H1 (cell line): ENCODE measurements around the gene CFAP221. TPM values are rescaled to one million over a fixed set of nuclear protein-coding genes. Genes with fewer than 3 reads are reported as not detected.

Experiments
- CTCF ChIA-PET: fragments of 300-600 bp; sonication (Branson Sonifier 250); formaldehyde crosslinking; loops from one replicate; lab custom pipeline; 2021; ENCODE audit not compliant: partially characterized antibody; lab: Charles Lee
- POLR2A ChIA-PET: fragments of 300-600 bp; sonication (Branson Sonifier 250); formaldehyde crosslinking; loops from one replicate; lab custom pipeline; 2021; ENCODE audit warnings: inconsistent platforms; ENCODE audit not compliant: partially characterized antibody; lab: Charles Lee
- DNase-seq, 2 experiments: peaks; one replicate each; pipeline versions ENCODE4 v3.0.0 to v3.0.0-alpha.2; 2010 to 2022; ENCODE audit warnings: low spot score in 2 of 2, low read depth in 1 of 2, mixed read lengths in 1 of 2
- FAIRE-seq: peaks from 2 replicates; lab custom pipeline; 2011; peaks lifted over from hg19 to GRCh38; lab: Jason Lieb, UNC
- H2AFZ ChIP-seq: 2 replicates; pipeline ENCODE4 v1.8.1; 2012; ENCODE audit warnings: low read length, inconsistent platforms
- H2AK5ac ChIP-seq: 2 replicates; pipeline ENCODE4 v1.6.1; 2013; ENCODE audit warnings: low read depth, low read length
- H2BK120ac ChIP-seq: replicated peaks from 2 replicates; pipeline ENCODE3; 2013; ENCODE audit warnings: low read depth, low read length, inconsistent platforms
- H2BK12ac ChIP-seq: 2 replicates; pipeline ENCODE4 v1.6.1; 2013; ENCODE audit warnings: low read depth, low read length
- H2BK15ac ChIP-seq: 2 replicates; pipeline ENCODE4 v1.6.1; 2013; ENCODE audit warnings: low read length
- H2BK20ac ChIP-seq: 2 replicates; pipeline ENCODE4 v1.6.1; 2013; ENCODE audit warnings: low read length
- H2BK5ac ChIP-seq: 2 replicates; pipeline ENCODE4 v1.6.1; 2013; ENCODE audit warnings: low read depth, low read length
- H3K14ac ChIP-seq: 2 replicates; pipeline ENCODE4 v1.6.1; 2013; ENCODE audit warnings: inconsistent platforms; ENCODE audit not compliant: insufficient read length
- H3K18ac ChIP-seq: 2 replicates; pipeline ENCODE4 v1.6.1; 2013; ENCODE audit warnings: low read length; ENCODE audit errors: extremely low read depth
- H3K23ac ChIP-seq: 2 replicates; pipeline ENCODE4 v1.6.1; 2013; ENCODE audit warnings: inconsistent platforms; ENCODE audit not compliant: insufficient read length
- H3K23me2 ChIP-seq: 2 replicates; pipeline ENCODE4 v1.6.1; 2013; ENCODE audit warnings: low read depth, low read length
- H3K27ac ChIP-seq: 2 replicates; pipeline ENCODE4 v1.6.1; 2011; ENCODE audit warnings: low read depth, low read length, inconsistent platforms
- H3K27me3 ChIP-seq, 4 experiments: replicated peaks in 1 of 4; 1 replicate in 1 of 4; 2 replicates in 3 of 4; pipeline versions ENCODE4 v1.6.1 to v1.8.1; 2011 to 2013; ENCODE audit warnings: low read length in 3 of 4, mild to moderate bottlenecking in 3 of 4, inconsistent platforms in 2 of 4, mixed read lengths in 2 of 4, moderate library complexity in 1 of 4; ENCODE audit not compliant: control insufficient read depth in 3 of 4, insufficient read depth in 3 of 4; ENCODE audit errors: extremely low read depth in 1 of 4
- H3K36me3 ChIP-seq, 4 experiments: 2 replicates each; pipeline versions ENCODE4 v1.6.1 to v1.8.1; 2011 to 2013; ENCODE audit warnings: mild to moderate bottlenecking in 4 of 4, low read length in 3 of 4, moderate library complexity in 2 of 4, control low read depth in 1 of 4, inconsistent platforms in 1 of 4; ENCODE audit not compliant: insufficient read depth in 4 of 4, control insufficient read depth in 2 of 4
- H3K4ac ChIP-seq: replicated peaks from 2 replicates; pipeline ENCODE3; 2013; ENCODE audit warnings: low read length, low read depth, mixed read lengths, inconsistent platforms; ENCODE audit not compliant: insufficient read length
- H3K4me1 ChIP-seq, 4 experiments: replicated peaks in 1 of 4; 1 replicate in 1 of 4; 2 replicates in 3 of 4; pipeline versions ENCODE4 v1.6.1 to v1.8.1; 2011 to 2013; ENCODE audit warnings: low read length in 3 of 4, inconsistent platforms in 2 of 4, mixed read lengths in 1 of 4; ENCODE audit not compliant: insufficient read depth in 4 of 4, control insufficient read depth in 3 of 4
- H3K4me2 ChIP-seq, 2 experiments: 2 replicates each; pipeline versions ENCODE4 v1.6.1 to v1.8.1; 2011 to 2013; ENCODE audit warnings: low read depth in 2 of 2, low read length in 2 of 2, control low read depth in 1 of 2, inconsistent platforms in 1 of 2, mild to moderate bottlenecking in 1 of 2; ENCODE audit not compliant: insufficient read depth in 1 of 2
- H3K4me3 ChIP-seq, 4 experiments: fragments of 200-600, 300-600 bp in 1 of 4; sonication (generic), shearing (Covaris generic), sonication (Bioruptor Twin) in 1 of 4; 2 replicates each; pipeline versions ENCODE4 v1.5.1 to v1.8.1; 2011 to 2016; ENCODE audit warnings: low read length in 4 of 4, low read depth in 3 of 4, control low read depth in 2 of 4, inconsistent platforms in 2 of 4, mild to moderate bottlenecking in 2 of 4, mixed read lengths in 1 of 4, moderate library complexity in 1 of 4; ENCODE audit not compliant: insufficient read depth in 2 of 4; ENCODE audit errors: extremely low read depth in 1 of 4
- H3K56ac ChIP-seq: replicated peaks from 2 replicates; pipeline ENCODE3; 2013; ENCODE audit warnings: low read depth, mild to moderate bottlenecking, mixed read lengths, low read length, inconsistent platforms; ENCODE audit not compliant: insufficient read length
- H3K79me1 ChIP-seq: 2 replicates; pipeline ENCODE4 v1.6.1; 2013; ENCODE audit warnings: low read depth, low read length, control low read depth
- H3K79me2 ChIP-seq, 2 experiments: 2 replicates each; pipeline versions ENCODE4 v1.6.1 to v1.8.1; 2012 to 2013; ENCODE audit warnings: low read length in 2 of 2, mild to moderate bottlenecking in 2 of 2, inconsistent platforms in 1 of 2; ENCODE audit not compliant: insufficient read depth in 2 of 2, control insufficient read depth in 1 of 2
- H3K9ac ChIP-seq, 4 experiments: replicated peaks in 1 of 4; 1 replicate in 1 of 4; 2 replicates in 3 of 4; pipeline versions ENCODE4 v1.6.1 to v1.8.1; 2011 to 2013; ENCODE audit warnings: low read depth in 3 of 4, low read length in 3 of 4, control low read depth in 2 of 4, mild to moderate bottlenecking in 2 of 4, moderate library complexity in 2 of 4, inconsistent platforms in 1 of 4; ENCODE audit errors: extremely low read depth in 1 of 4
- H3K9me3 ChIP-seq, 2 experiments: 2 replicates each; pipeline versions ENCODE4 v1.6.1 to v1.8.1; 2012 to 2013; ENCODE audit warnings: mild to moderate bottlenecking in 2 of 2, moderate library complexity in 2 of 2, control low read depth in 1 of 2, inconsistent platforms in 1 of 2, low read depth in 1 of 2, low read length in 1 of 2, mixed read lengths in 1 of 2; ENCODE audit not compliant: insufficient read depth in 2 of 2
- H4K20me1 ChIP-seq, 2 experiments: replicated peaks in 1 of 2; 2 replicates each; pipeline versions ENCODE3 to v1.8.1; 2011 to 2013; ENCODE audit warnings: inconsistent platforms in 2 of 2, low read length in 2 of 2, mild to moderate bottlenecking in 1 of 2; ENCODE audit not compliant: insufficient read depth in 2 of 2, control insufficient read depth in 1 of 2
- H4K5ac ChIP-seq: 2 replicates; pipeline ENCODE4 v1.6.1; 2013; ENCODE audit warnings: low read length, low read depth, mixed read lengths, inconsistent platforms; ENCODE audit not compliant: insufficient read length
- H4K8ac ChIP-seq: 2 replicates; pipeline ENCODE4 v1.8.0; 2013; ENCODE audit warnings: mild to moderate bottlenecking, moderate library complexity, low read length, inconsistent platforms; ENCODE audit not compliant: insufficient read depth; ENCODE audit errors: extremely low read depth
- H4K91ac ChIP-seq: replicated peaks from 2 replicates; pipeline ENCODE3; 2013; ENCODE audit warnings: low read length, mixed read lengths, inconsistent platforms; ENCODE audit not compliant: insufficient read length
- CBX5 ChIP-seq: fragments of 300-800, 300-1000 bp; sonication (generic); IDR thresholded peaks from 2 replicates; pipeline ENCODE4 v1.7.1; 2016; ENCODE audit warnings: antibody characterized with exemption, low read length, low read depth
- WGBS, 2 experiments: shearing (Covaris generic) in 1 of 2; methylation state at CpG; one replicate each; pipeline versions ENCODE4 v1.1.6 to v1.1.7; 2013 to 2015; ENCODE audit warnings: low lambda C conversion rate in 2 of 2, mixed read lengths in 2 of 2, inconsistent platforms in 1 of 2, low coverage in 1 of 2, missing lambda C conversion rate in 1 of 2; ENCODE audit not compliant: insufficient replicate concordance in 2 of 2, insufficient coverage in 1 of 2, insufficient read length in 1 of 2; ENCODE audit errors: extremely low coverage in 1 of 2, missing lambda C conversion rate in 1 of 2; 5-methylcytosine and 5-hydroxymethylcytosine counted together
- polyA plus RNA-seq, 7 experiments: library from polyadenylated mRNA; depleted of rRNA in 3 of 7; stranded (reverse) in 5 of 7; unstranded in 2 of 7; fragments of >200 nt in 5 of 7; fragments of 200-250 nt in 2 of 7; gene quantifications; 1 replicate in 5 of 7; 2 replicates in 1 of 7; 4 replicates in 1 of 7; pipeline versions ENCODE4 v1.2.1 to v1.2.3, GENCODE V29; 2011 to 2013; ENCODE audit warnings: missing spikeins in 2 of 7, mixed read lengths in 2 of 7
- total RNA-seq: library from RNA; stranded (reverse); fragmentation: NEBNext Ultra II Directional; extraction: Animal tissue kit (Norgen Biotek cat#: 25700); gene quantifications from 2 replicates; pipeline ENCODE4 v1.2.1, GENCODE V29; 2021

CFAP221 gene
- total and polyA plus RNA-seq, 2 of the 8 experiments (the other 6 are each of a cell fraction or from before 2014, with no cell fraction given) = 0.14 to 0.71 TPM

DNA sequence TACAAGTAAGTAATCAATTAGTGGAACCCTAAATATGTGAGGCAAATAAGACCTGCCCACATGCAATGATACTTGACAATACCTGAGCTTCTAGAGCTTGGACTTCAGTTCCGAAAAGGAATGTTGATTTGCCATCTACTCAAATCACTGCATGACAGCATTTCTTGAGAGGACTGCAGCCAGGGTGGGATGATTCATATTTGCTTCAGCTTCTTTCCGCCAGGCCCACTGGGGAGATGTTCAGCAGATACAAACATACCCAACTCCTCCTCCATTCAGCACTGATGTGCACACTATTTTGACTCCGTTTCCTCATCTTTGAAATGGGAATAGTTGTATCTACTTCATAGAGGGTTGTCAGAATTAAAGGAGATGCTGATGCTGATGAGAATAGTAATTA, 106.0 kb downstream of the CFAP221 start:
- Histone ChIP-seq H3K36me3 (no peaks in the 10 kb centered on the region), H2BK12ac (no peak overlapping the region), H2BK120ac (no peak overlapping the region), H4K91ac (no peak overlapping the region), H3K4ac (no peak overlapping the region), H4K20me1 (no peaks in the 10 kb centered on the region), H2AFZ (no peak overlapping the region), H2BK20ac (no peak overlapping the region), H3K23ac (no peak overlapping the region), H2BK15ac (no peak overlapping the region), H3K56ac (no peak overlapping the region), H4K8ac (no peak overlapping the region), H3K14ac (no peak overlapping the region), H4K5ac (no peak overlapping the region), H3K9me3 (no peaks in the 10 kb centered on the region), H3K79me2 (no peaks in the 10 kb centered on the region), H3K4me2 (no peak overlapping the region), H3K23me2 (no peaks in the 10 kb centered on the region), H2BK5ac (no peak overlapping the region), H3K9ac (no peak overlapping the region), H3K79me1 (no peaks in the 10 kb centered on the region), H3K27me3 (no peaks in the 10 kb centered on the region), H3K27ac (no peak overlapping the region), H2AK5ac (no peak overlapping the region), H3K18ac (no peak overlapping the region), H3K4me1 (no peaks in the 10 kb centered on the region), H3K4me3 (no peak overlapping the region)
- FAIRE-seq = no peak
- TF ChIP-seq CBX5 = no peak
- CTCF ChIA-PET = interaction anchor here (1.0 to 6.1 kb wide), 5 partner anchors 10 to 53 kb away, joined by 3 to 50 read pairs (median 4); no protein-coding TSS in a partner anchor
- 91% methylated on average over 3 of the region's 3 CpGs; no CpG with 5 or more reads in 1 of the 2 experiments for WGBS, 2 experiments
- no peak for DNase-seq
- POLR2A ChIA-PET = no interaction called here
